Ectodermal cell (in vitro differentiated cells): Measurements from ENCODE around the gene SYTL4. TPM values are rescaled to one million over a fixed set of nuclear protein-coding genes. Genes with fewer than 3 reads are reported as not detected.
"Not testable (repeated sequence)": the region's sequence is repeated elsewhere in the genome, so short reads cannot be mapped to it uniquely, and the experiment has no call there.

Experiments used
- H3K27ac ChIP-seq: 2 replicates; pipeline ENCODE4 v1.7.0; 2013; ENCODE audit warnings: mild to moderate bottlenecking, low read depth, low read length; ENCODE audit not compliant: insufficient read depth, poor library complexity, severe bottlenecking
- H3K27me3 ChIP-seq: 2 replicates; pipeline ENCODE4 v1.7.0; 2013; ENCODE audit warnings: mild to moderate bottlenecking, low read length; ENCODE audit not compliant: insufficient read depth, control insufficient read depth, poor library complexity, severe bottlenecking
- H3K36me3 ChIP-seq: one replicate; pipeline ENCODE4 v1.7.0; 2013; ENCODE audit warnings: low read length; ENCODE audit not compliant: control insufficient read depth, insufficient read depth
- H3K4me1 ChIP-seq: one replicate; pipeline ENCODE4 v1.7.0; 2013; ENCODE audit warnings: low read length; ENCODE audit not compliant: control insufficient read depth, insufficient read depth
- H3K4me3 ChIP-seq: 2 replicates; pipeline ENCODE4 v1.7.0; 2013; ENCODE audit warnings: low read depth, low read length, control low read depth; ENCODE audit not compliant: insufficient read depth
- H3K9me3 ChIP-seq: 2 replicates; pipeline ENCODE4 v1.7.0; 2013; ENCODE audit warnings: mild to moderate bottlenecking, low read length, moderate library complexity; ENCODE audit not compliant: control insufficient read depth
- WGBS, 2 experiments: methylation state at CpG; one replicate each; pipeline ENCODE4 v1.1.7; 2013; ENCODE audit warnings: missing lambda C conversion rate in 2 of 2; 5-methylcytosine and 5-hydroxymethylcytosine counted together
- polyA plus RNA-seq, 4 experiments: library from polyadenylated mRNA; stranded (reverse); fragments of 50-300 nt; gene quantifications; one replicate each; pipeline ENCODE4 v1.2.3, GENCODE V29; 2013

SYTL4 gene
- polyA plus RNA-seq (2013, experiment 1 of 4): 0.65 TPM
- polyA plus RNA-seq (2013, experiment 2 of 4): 1.5 TPM
- 0.85 TPM for polyA plus RNA-seq (2013, experiment 3 of 4)
- 1.7 TPM for polyA plus RNA-seq (2013, experiment 4 of 4)

DNA sequence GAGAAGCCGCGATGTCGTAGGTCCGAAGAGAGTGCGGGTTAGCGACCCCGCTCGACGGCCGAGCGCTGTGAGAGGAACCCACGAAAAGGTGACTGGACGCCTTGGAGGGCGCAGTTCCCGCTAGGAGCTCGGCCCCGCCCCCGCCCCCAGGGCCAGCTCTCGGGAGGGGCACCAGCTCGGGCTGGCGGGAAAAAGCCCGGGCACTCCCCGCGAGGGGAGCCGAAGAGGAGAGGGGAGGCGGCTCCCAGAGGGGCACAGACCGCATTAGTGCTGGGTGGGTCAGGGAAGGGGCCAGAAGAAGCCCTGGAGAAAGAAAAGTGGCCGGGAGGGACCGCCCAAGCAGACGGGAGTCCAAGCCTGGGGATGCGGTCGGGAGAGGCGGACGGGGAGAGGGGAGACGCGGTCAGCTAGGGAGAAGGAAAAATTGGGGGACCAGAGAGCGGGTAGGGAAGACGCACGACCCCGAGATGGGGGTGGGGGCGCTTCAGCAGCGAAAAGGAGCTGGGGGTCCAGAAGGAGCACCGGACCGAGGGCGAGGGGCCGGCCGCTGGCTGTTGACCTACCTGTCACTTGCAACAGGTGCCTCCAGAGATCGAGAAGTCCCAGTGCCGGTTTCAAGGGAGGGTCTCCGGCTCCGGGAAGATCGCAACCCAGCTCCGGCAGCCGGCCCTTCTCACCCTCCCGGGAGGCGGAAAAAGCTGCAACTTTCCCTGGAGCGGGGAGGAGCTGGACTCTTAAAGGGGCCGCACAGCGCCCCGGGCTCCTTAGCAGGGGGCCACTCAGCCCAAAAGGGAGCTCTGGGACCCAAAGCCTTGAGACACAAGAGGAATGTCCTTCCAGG is at the start of gene SYTL4:
Gene SYTL4, minus strand, starts transcription at position 681 of the 841 bp plus-strand sequence. CDS start 30,084 bp downstream, outside the sequence.
- Histone ChIP-seq H3K9me3 (no peaks in the 10 kb centered on the region), H3K4me3 (peak within 1 kb of the TSS; percentile 38), H3K36me3 (no peaks in the 10 kb centered on the region), H3K27me3 (peaks cover 40% of the 10 kb centered on the region), H3K27ac (no peak within 1 kb of the TSS), H3K4me1 (no peaks in the 10 kb centered on the region)
- 1% methylated on average over 60 of the region's 60 CpGs for WGBS, 2 experiments

GRCh38 chrX:100769439-100769838 is 37.5 kb upstream of the SYTL4 start:
- not testable (repeated sequence) for H3K36me3 ChIP-seq, H3K4me1 ChIP-seq, H3K4me3 ChIP-seq, H3K27ac ChIP-seq, H3K27me3 ChIP-seq, H3K9me3 ChIP-seq
- 67 to 87% methylated on average over 1 to 6 of the region's 6 CpGs for WGBS, 2 experiments

DNA sequence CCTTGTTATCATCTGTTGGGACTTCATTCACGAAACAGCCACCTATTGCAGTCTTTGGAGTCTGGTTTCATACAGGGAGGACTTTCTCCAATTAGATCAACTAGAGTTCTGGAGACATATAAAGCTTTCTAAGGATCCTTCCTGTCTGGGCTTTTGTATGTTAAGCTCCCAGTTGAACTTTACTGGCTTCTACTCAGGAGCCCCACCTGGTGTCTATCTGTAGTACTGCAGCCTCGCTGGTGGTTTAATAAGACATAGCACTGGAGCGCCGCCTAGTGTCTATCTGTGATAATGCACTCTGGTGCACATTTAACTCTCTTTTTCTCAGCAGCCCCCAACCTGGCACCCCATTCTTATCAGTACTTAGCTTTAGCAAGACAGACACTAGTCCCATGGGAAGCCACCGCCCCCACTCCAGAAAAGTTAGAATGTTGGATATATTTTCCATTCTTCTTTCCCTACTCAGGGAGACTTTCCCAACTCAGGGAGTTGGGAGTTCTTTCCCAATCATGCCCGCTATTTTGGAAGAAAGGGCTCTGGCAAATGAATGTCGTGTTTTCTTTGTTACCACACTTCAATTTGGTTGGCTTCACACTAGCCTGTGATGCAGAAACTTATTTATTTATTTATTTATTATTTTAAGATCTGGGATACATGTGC is 36.9 kb upstream of the SYTL4 start:
- Histone ChIP-seq H3K27me3 (no peaks in the 10 kb centered on the region), H3K4me3 (no peak overlapping the region), H3K27ac (no peak overlapping the region), H3K4me1 (no peaks in the 10 kb centered on the region), H3K9me3 (no peaks in the 10 kb centered on the region), H3K36me3 (no peaks in the 10 kb centered on the region)
- 17 to 30% methylated on average over 2 to 7 of the region's 7 CpGs for WGBS, 2 experiments

GRCh38 chrX:100750883-100751282 is 19.0 kb upstream of the SYTL4 start:
- Histone ChIP-seq H3K4me3 (no peak overlapping the region), H3K9me3 (no peaks in the 10 kb centered on the region), H3K36me3 (no peaks in the 10 kb centered on the region), H3K27ac (no peak overlapping the region), H3K4me1 (no peaks in the 10 kb centered on the region), H3K27me3 (no peaks in the 10 kb centered on the region)
- 82 to 90% methylated on average over 1 of the region's 1 CpG for WGBS, 2 experiments

- Histone ChIP-seq H3K27ac (no peak overlapping the region), H3K4me3 (no peak overlapping the region), H3K36me3 (no peaks in the 10 kb centered on the region), H3K4me1 (no peaks in the 10 kb centered on the region), H3K9me3 (no peaks in the 10 kb centered on the region), H3K27me3 (no peaks in the 10 kb centered on the region)
- 86 to 91% methylated on average over 2 of the region's 2 CpGs for WGBS, 2 experiments
These were observed 16.2 kb upstream of the SYTL4 start for GRCh38 chrX:100748108-100748507.

DNA sequence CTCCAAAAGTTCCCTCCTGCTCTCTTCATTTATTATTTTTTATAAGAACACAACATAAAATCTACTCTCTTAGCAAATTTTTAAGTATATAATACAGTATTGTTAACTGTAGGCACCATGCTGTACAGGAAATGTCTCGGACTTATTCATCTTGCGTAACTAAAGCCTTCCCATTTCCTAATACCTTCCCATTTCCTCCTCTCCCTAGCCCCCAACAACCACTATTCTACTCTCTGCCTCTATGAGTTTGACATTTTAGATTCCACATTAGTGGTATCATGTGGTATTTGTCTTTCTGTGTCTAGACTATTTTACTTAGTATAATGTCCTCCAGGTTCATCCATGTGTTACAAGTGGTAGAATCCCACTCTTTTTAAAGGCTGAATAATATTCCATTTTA is 15.8 kb upstream of the SYTL4 start:
- Histone ChIP-seq H3K4me3 (no peak overlapping the region), H3K4me1 (no peaks in the 10 kb centered on the region), H3K27me3 (no peaks in the 10 kb centered on the region), H3K36me3 (no peaks in the 10 kb centered on the region), H3K27ac (no peak overlapping the region), H3K9me3 (no peaks in the 10 kb centered on the region)
- 93 to 100% methylated on average over 2 of the region's 2 CpGs for WGBS, 2 experiments

GRCh38 chrX:100747090-100747489 is 15.2 kb upstream of the SYTL4 start:
- no peaks in the 10 kb centered on the region for H3K9me3 ChIP-seq
- no peak overlapping the region for H3K27ac ChIP-seq
- 48 to 86% methylated on average over 1 to 3 of the region's 3 CpGs for WGBS, 2 experiments
- no peaks in the 10 kb centered on the region for H3K36me3 ChIP-seq
- no peak overlapping the region for H3K4me3 ChIP-seq
- H3K4me1 ChIP-seq: no peaks in the 10 kb centered on the region
- no peaks in the 10 kb centered on the region for H3K27me3 ChIP-seq

DNA sequence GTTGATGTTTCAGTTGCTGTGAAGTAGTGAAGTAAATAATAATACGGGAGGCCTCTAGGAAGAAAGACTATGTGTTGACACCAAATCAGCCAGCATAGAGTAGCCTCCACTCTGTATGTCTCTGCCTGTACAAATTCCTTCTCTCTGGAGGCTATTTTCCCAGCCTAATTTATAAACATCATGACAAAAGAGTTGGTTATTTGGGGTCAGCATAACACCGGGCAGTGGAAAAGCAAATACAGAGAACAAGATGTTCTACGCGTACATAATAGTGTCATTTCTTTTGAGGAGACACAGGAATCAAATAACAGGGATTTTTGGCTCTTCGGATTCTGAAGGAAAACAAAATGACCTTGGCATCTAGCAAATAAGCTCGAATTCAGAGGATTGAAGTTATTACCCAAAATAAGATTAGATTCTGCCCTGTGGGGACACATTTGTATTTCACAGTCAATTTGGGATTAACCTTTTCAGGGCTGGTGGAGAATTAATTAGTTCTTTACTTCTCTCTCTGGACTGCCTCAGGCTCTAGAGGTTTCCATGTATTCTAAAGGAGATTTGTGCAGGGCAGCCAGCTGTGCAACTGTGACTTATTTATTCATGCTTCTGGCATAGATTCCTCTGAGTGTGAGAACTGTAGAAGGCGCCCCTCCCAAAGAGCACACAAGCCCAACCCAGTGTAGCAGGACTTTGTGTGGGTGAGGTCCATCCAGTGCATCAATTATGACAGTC is 14.1 kb upstream of the SYTL4 start:
- Histone ChIP-seq H3K36me3 (no peaks in the 10 kb centered on the region), H3K27me3 (no peaks in the 10 kb centered on the region), H3K27ac (peak overlapping the region; percentile 16), H3K4me3 (no peak overlapping the region), H3K4me1 (no peaks in the 10 kb centered on the region), H3K9me3 (no peaks in the 10 kb centered on the region)
- 82 to 92% methylated on average over 6 of the region's 7 CpGs for WGBS, 2 experiments

DNA sequence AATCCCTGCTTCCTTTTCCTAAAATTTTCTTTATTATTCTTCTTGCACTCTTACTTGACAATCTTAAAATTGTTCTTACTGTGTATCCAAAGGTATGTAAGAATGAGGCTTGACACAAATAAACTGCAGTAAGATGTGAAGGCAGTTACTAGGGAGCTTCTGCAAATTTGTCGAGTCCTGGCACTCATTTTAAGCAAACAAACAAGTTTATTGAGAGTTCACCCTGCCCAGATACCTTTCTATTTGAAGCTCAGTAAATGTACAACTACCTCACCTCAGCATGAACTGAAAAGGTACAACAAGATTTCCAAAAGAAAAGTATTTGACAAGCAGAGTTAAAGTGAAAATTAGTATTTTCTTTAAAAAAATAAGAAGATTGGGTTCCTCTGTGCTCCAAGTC is 13.3 kb upstream of the SYTL4 start:
- no peaks in the 10 kb centered on the region for H3K27me3 ChIP-seq
- no peaks in the 10 kb centered on the region for H3K4me1 ChIP-seq
- H3K4me3 ChIP-seq: no peak overlapping the region
- no peak overlapping the region for H3K27ac ChIP-seq
- H3K9me3 ChIP-seq: no peaks in the 10 kb centered on the region
- 75 to 100% methylated on average over 1 of the region's 1 CpG for WGBS, 2 experiments
- no peaks in the 10 kb centered on the region for H3K36me3 ChIP-seq
